Lower leg skin (tissue), 3 donors: ENCODE results near the gene RFC5.

Experiments
- CTCF ChIP-seq, 3 donors: fragments of 450-650 bp; IDR thresholded peaks; one replicate each; pipeline ENCODE4 v1.5.1; 2016; ENCODE audit warnings: antibody characterized with exemption in 3 of 3, mild to moderate bottlenecking in 3 of 3, moderate library complexity in 2 of 3
- POLR2A ChIP-seq, 2 donors: fragments of 450-650 bp; IDR thresholded peaks; one replicate each; pipeline ENCODE4 v1.6.1; 2016 to 2017; ENCODE audit warnings: antibody characterized with exemption in 2 of 2, mild to moderate bottlenecking in 1 of 2, moderate library complexity in 1 of 2

DNA sequence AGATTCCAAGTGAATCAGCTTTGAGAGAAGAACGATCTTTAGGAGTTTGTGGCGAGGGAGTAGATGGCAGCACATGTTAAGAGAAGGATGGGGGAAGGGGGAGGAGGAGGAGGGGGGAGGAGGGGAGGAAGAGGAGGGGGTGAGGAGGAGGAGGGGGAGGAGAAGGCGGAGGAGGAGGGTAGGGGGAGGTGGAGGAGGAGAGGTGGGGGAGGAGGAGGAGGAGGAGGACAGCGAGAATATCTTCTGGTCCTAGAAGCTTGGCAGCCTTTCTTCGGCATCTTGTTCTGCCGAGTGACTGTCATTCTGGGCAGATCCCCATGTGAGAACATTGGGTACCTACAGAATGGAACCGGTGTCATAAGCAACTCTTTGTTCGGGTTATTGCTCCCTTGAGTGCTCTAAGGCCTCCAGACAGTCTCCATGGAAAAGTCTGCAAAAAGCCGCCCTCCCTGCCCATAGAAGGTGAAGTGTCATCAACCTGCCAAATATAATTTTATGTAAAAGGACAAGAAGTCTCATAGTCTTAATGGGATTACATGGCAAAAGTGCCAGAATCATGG, 6.9 kb downstream of the RFC5 start:
- TF ChIP-seq POLR2A (IDR thresholded peaks at IDR 0.05): no peak
- TF ChIP-seq CTCF (IDR thresholded peaks at IDR 0.05): no peak
